ENCODE results near the gene TTC7B.

GRCh38 chr14:90639641-90640040, 176.6 kb downstream of the TTC7B start:
- no peak for TF ChIP-seq CTCF (IDR thresholded peaks at IDR 0.05)
- no peak for TF ChIP-seq EZH2 (IDR thresholded peaks at IDR 0.05; ENCODE audit: borderline replicate concordance, insufficient read depth, low read depth, low read length, poor library complexity, severe bottlenecking)
